H1 (cell line): Measurements from ENCODE around the gene SH3PXD2B.

Experiments
- ATF2 ChIP-seq: IDR thresholded peaks from 2 replicates; pipeline ENCODE4 v1.6.1; 2012; ENCODE audit warnings: low read length, inconsistent platforms
- BCL11A ChIP-seq, 2 experiments: IDR thresholded peaks; one replicate each; pipeline ENCODE4 v1.6.1; 2011; ENCODE audit warnings: low read depth in 2 of 2, low read length in 2 of 2, mild to moderate bottlenecking in 2 of 2
- CBX5 ChIP-seq: fragments of 300-800, 300-1000 bp; sonication (generic); IDR thresholded peaks from 2 replicates; pipeline ENCODE4 v1.7.1; 2016; ENCODE audit warnings: antibody characterized with exemption, low read length, low read depth
- CHD2 ChIP-seq: IDR thresholded peaks from 2 replicates; pipeline ENCODE4 v1.6.1; 2012; ENCODE audit warnings: low read length, improper control_type of control experiment
- CREB1 ChIP-seq: IDR thresholded peaks from 2 replicates; pipeline ENCODE4 v1.6.1; 2012; ENCODE audit warnings: inconsistent platforms
- CTCF ChIP-seq, 3 experiments: IDR thresholded peaks; 1 replicate in 2 of 3; 2 replicates in 1 of 3; pipeline versions ENCODE4 v1.5.1 to v1.6.1; 2011; ENCODE audit warnings: low read length in 3 of 3, mild to moderate bottlenecking in 3 of 3, inconsistent platforms in 2 of 3, low read depth in 1 of 3, moderate library complexity in 1 of 3; ENCODE audit not compliant: insufficient read depth in 1 of 3; ENCODE audit errors: control extremely low read depth in 1 of 3
- EP300 ChIP-seq, 2 experiments: IDR thresholded peaks; 1 replicate in 1 of 2; 2 replicates in 1 of 2; pipeline ENCODE4 v1.6.1; 2011 to 2012; ENCODE audit warnings: low read depth in 2 of 2, low read length in 2 of 2, mild to moderate bottlenecking in 2 of 2, borderline replicate concordance in 1 of 2, inconsistent platforms in 1 of 2, moderate library complexity in 1 of 2
- EZH2 ChIP-seq: fragments of 200-600 bp; sonication (generic); IDR thresholded peaks from 2 replicates; pipeline ENCODE4 v1.7.1; 2012; ENCODE audit warnings: low read depth, mild to moderate bottlenecking, moderate library complexity, low read length, inconsistent platforms; ENCODE audit not compliant: severe bottlenecking
- PHF8 ChIP-seq: fragments of 200-600 bp; sonication (generic); conservative IDR thresholded peaks from 2 replicates; pipeline ENCODE4 v1.7.1; 2012; ENCODE audit warnings: low read depth, mild to moderate bottlenecking, inconsistent platforms, low read length, moderate library complexity
- POLR2A ChIP-seq, 2 experiments: IDR thresholded peaks; 1 replicate in 1 of 2; 2 replicates in 1 of 2; pipeline ENCODE4 v1.6.1; 2011; ENCODE audit warnings: low read depth in 2 of 2, low read length in 2 of 2, mild to moderate bottlenecking in 2 of 2; ENCODE audit errors: control extremely low read depth in 1 of 2
- POLR2AphosphoS5 ChIP-seq: IDR thresholded peaks from 2 replicates; pipeline ENCODE4 v1.6.1; 2011; ENCODE audit warnings: low read depth, low read length
- RFX5 ChIP-seq: IDR thresholded peaks from 2 replicates; pipeline ENCODE4 v1.6.1; 2011; ENCODE audit warnings: low read depth, low read length, improper control_type of control experiment, borderline replicate concordance
- ZNF274 ChIP-seq: IDR thresholded peaks from 2 replicates; pipeline ENCODE4 v1.7.0; 2012; ENCODE audit warnings: low read length, borderline replicate concordance; ENCODE audit errors: extremely low read depth
- TF ChIP-seq, protein P1 (sequence below): IDR thresholded peaks from 2 replicates; pipeline ENCODE4 v1.6.1; 2012; ENCODE audit warnings: inconsistent platforms

GRCh38 chr5:172403189-172403796, 51.0 kb downstream of the SH3PXD2B start:
- TF ChIP-seq CHD2 = no peak
- TF ChIP-seq CTCF (IDR thresholded peaks at IDR 0.05; ENCODE audit: control extremely low read depth in 1 of 3, insufficient read depth in 1 of 3, low read depth in 1 of 3, low read length in 3 of 3) = no peak
- no peak for TF ChIP-seq POLR2A (IDR thresholded peaks at IDR 0.05; ENCODE audit: control extremely low read depth in 1 of 2, low read depth in 2 of 2, low read length in 2 of 2)
- no peak for TF ChIP-seq CBX5
- TF ChIP-seq POLR2AphosphoS5 = no peak
- no peak for TF ChIP-seq ATF2
- no peak for TF ChIP-seq EP300 (IDR thresholded peaks at IDR 0.05; ENCODE audit: borderline replicate concordance in 1 of 2, low read depth in 2 of 2, low read length in 2 of 2)
- peak; percentile 49; the same call in 1 of the 2 replicates for TF ChIP-seq CREB1
- TF ChIP-seq, protein P1, sequence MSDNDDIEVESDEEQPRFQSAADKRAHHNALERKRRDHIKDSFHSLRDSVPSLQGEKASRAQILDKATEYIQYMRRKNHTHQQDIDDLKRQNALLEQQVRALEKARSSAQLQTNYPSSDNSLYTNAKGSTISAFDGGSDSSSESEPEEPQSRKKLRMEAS = peak; percentile 11; the same call in 1 of the 2 replicates
- TF ChIP-seq RFX5 = no peak
- no peak for TF ChIP-seq BCL11A (IDR thresholded peaks at IDR 0.05; ENCODE audit: low read depth in 2 of 2, low read length in 2 of 2)
- TF ChIP-seq PHF8 = no peak
- TF ChIP-seq ZNF274 = no peak
- TF ChIP-seq EZH2 = no peak
